ENCODE data around the gene ADAP1. TPM values are rescaled to one million over a fixed set of nuclear protein-coding genes. Genes with fewer than 3 reads are reported as not detected.
A peak's percentile ranks its signal among the peaks of the same experiment; 100 is the strongest.

ADAP1 gene
- total RNA-seq, 3 donors from 2014 or later = 7.5 to 15.5 (median 14.0) TPM

DNA sequence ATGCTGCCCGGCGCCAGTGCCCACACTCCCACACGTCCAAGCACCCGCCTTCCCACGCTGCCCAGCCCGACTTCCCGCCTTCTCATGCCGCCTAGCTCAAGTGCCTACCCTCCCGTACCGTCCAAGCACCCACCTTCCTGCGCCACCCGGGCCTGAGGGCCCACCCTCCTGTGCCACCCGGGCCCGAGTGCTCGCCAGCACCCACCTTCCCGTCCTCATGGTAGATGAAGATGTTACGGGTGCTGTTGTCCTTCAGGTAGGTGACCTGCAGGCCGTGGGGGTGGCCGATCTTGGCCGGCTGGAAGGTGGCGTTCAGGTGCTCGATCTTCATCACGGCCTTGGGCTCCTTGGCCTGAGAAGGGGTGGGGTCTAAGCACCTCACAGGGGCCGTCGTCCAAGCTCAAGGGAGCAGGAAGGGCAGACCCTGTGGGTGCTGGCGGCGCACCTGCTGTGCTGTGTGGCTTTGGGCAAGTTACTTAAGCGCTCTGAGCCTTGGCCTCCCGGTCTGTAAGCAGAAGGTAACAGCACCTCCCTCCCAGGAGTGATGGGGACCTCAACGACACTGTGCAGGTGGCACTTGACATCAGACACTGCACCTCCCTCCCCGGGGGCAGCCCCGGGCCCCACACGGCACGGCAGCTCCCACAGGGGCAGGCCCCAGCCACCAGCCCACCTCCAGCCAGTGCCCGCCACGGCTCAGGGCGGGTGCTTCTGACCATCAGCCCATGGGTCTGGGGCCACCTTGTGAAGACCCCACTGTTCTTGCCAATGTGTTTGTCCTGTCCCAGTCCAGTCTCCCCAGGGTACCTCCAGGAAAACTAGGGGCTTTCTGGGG, 50.3 kb downstream of the ADAP1 start:
- Histone ChIP-seq H3K27me3 (no peaks in the 10 kb centered on the region), H3K4me1 (no peaks in the 10 kb centered on the region), H3K4me3 (peak overlapping the region in 1 of 3 donors; percentile 23), H3K9me3 (peaks cover 0 to 3% of the 10 kb centered on the region in 2 donors), H3K27ac (no peak overlapping the region), H3K36me3 (no peaks in the 10 kb centered on the region)
- no peak for DNase-seq (ENCODE audit: low spot score in 2 of 2)
- intact Hi-C loops (cut with DNase I; ENCODE audit: low total_unique reads) = no loop called here
- TF ChIP-seq, protein P1, sequence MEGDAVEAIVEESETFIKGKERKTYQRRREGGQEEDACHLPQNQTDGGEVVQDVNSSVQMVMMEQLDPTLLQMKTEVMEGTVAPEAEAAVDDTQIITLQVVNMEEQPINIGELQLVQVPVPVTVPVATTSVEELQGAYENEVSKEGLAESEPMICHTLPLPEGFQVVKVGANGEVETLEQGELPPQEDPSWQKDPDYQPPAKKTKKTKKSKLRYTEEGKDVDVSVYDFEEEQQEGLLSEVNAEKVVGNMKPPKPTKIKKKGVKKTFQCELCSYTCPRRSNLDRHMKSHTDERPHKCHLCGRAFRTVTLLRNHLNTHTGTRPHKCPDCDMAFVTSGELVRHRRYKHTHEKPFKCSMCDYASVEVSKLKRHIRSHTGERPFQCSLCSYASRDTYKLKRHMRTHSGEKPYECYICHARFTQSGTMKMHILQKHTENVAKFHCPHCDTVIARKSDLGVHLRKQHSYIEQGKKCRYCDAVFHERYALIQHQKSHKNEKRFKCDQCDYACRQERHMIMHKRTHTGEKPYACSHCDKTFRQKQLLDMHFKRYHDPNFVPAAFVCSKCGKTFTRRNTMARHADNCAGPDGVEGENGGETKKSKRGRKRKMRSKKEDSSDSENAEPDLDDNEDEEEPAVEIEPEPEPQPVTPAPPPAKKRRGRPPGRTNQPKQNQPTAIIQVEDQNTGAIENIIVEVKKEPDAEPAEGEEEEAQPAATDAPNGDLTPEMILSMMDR (IDR thresholded peaks at IDR 0.05) = no peak
- no peak for TF ChIP-seq POLR2AphosphoS5 (IDR thresholded peaks at IDR 0.05)
- no peak for TF ChIP-seq POLR2A (IDR thresholded peaks at IDR 0.05)

DNA sequence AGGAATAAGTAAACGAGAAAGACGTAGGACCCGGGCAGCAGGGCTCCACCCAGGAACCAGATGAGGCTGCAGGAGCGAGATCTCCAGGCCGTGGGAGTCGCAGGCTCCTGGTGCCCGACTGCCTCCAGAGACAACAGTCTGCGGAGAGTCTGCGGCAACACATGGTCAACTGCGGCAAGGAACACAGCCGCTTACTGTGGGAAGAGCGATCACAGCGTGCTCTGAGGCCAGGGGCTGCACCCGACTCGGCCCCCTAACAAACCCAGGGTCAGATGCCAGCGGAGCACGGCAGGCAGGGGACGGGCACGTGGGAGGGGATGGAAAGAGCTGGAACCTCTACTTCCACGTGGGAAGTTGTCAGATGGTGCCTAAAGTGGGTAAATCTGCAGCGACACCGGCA, 51.5 kb downstream of the ADAP1 start:
- Histone ChIP-seq H3K9me3 (no peaks in the 10 kb centered on the region), H3K36me3 (no peaks in the 10 kb centered on the region), H3K4me3 (no peak overlapping the region), H3K27ac (no peak overlapping the region), H3K27me3 (no peaks in the 10 kb centered on the region), H3K4me1 (no peaks in the 10 kb centered on the region)
- TF ChIP-seq POLR2AphosphoS5 (IDR thresholded peaks at IDR 0.05) = no peak
- TF ChIP-seq, protein P1 (IDR thresholded peaks at IDR 0.05) = no peak
- TF ChIP-seq POLR2A (IDR thresholded peaks at IDR 0.05) = no peak
- intact Hi-C loops (cut with DNase I; ENCODE audit: low total_unique reads) = no loop called here
- DNase-seq (ENCODE audit: low spot score in 2 of 2) = no peak

- Histone ChIP-seq H3K27me3 (no peaks in the 10 kb centered on the region), H3K4me1 (no peaks in the 10 kb centered on the region), H3K9me3 (no peaks in the 10 kb centered on the region), H3K27ac (no peak overlapping the region), H3K36me3 (no peaks in the 10 kb centered on the region), H3K4me3 (no peak overlapping the region)
- TF ChIP-seq POLR2A (IDR thresholded peaks at IDR 0.05) (no peak), POLR2AphosphoS5 (IDR thresholded peaks at IDR 0.05) (no peak)
- TF ChIP-seq, protein P1 (IDR thresholded peaks at IDR 0.05) = no peak
- DNase-seq (ENCODE audit: low spot score in 2 of 2) = no peak
- intact Hi-C loops (cut with DNase I; ENCODE audit: low total_unique reads) = no loop called here
Measured at GRCh38 chr7:901388-902154, 52.9 kb downstream of the ADAP1 start.

GRCh38 chr7:901041-901387, 53.5 kb downstream of the ADAP1 start:
- intact Hi-C loops (cut with DNase I; ENCODE audit: low total_unique reads) = no loop called here
- H3K27me3 ChIP-seq = no peaks in the 10 kb centered on the region
- no peaks in the 10 kb centered on the region for H3K4me1 ChIP-seq
- H3K4me3 ChIP-seq = no peak overlapping the region
- TF ChIP-seq POLR2A (IDR thresholded peaks at IDR 0.05) (no peak), POLR2AphosphoS5 (IDR thresholded peaks at IDR 0.05) (no peak)
- TF ChIP-seq, protein P1 (IDR thresholded peaks at IDR 0.05) = no peak
- no peak for DNase-seq (ENCODE audit: low spot score in 2 of 2)
- H3K36me3 ChIP-seq = no peaks in the 10 kb centered on the region
- H3K27ac ChIP-seq = no peak overlapping the region
- no peaks in the 10 kb centered on the region for H3K9me3 ChIP-seq
